Thyroid gland (tissue), 4 donors: ENCODE data around the gene LAMA3.

ENCODE experiments used
- POLR2A ChIP-seq, 2 donors: fragments of 450-650 bp; IDR thresholded peaks; one replicate each; pipeline ENCODE4 v1.6.1; 2017; ENCODE audit warnings: antibody characterized with exemption in 2 of 2, mild to moderate bottlenecking in 2 of 2, moderate library complexity in 1 of 2
- TF ChIP-seq, protein P1 (sequence below), 6 experiments: fragments of 200-600 bp in 3 of 6; fragments of 450-650 bp in 3 of 6; sonication (generic) in 3 of 6; IDR thresholded peaks; one replicate each; pipeline ENCODE4 v1.5.1; 2016 to 2019; ENCODE audit warnings: antibody characterized with exemption in 6 of 6, mild to moderate bottlenecking in 2 of 6, inconsistent platforms in 1 of 6, moderate library complexity in 1 of 6

GRCh38 chr18:23716966-23717365 is 27.7 kb downstream of the LAMA3 start:
- TF ChIP-seq, protein P1, sequence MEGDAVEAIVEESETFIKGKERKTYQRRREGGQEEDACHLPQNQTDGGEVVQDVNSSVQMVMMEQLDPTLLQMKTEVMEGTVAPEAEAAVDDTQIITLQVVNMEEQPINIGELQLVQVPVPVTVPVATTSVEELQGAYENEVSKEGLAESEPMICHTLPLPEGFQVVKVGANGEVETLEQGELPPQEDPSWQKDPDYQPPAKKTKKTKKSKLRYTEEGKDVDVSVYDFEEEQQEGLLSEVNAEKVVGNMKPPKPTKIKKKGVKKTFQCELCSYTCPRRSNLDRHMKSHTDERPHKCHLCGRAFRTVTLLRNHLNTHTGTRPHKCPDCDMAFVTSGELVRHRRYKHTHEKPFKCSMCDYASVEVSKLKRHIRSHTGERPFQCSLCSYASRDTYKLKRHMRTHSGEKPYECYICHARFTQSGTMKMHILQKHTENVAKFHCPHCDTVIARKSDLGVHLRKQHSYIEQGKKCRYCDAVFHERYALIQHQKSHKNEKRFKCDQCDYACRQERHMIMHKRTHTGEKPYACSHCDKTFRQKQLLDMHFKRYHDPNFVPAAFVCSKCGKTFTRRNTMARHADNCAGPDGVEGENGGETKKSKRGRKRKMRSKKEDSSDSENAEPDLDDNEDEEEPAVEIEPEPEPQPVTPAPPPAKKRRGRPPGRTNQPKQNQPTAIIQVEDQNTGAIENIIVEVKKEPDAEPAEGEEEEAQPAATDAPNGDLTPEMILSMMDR (IDR thresholded peaks at IDR 0.05) = no peak
- TF ChIP-seq POLR2A (IDR thresholded peaks at IDR 0.05) = no peak
